Mesodermal cell (in vitro differentiated cells): ENCODE results near the gene ELMO3.

Experiments used
- H3K27ac ChIP-seq: 2 replicates; pipeline ENCODE4 v1.7.0; 2013; ENCODE audit warnings: mild to moderate bottlenecking, low read depth, low read length, moderate library complexity; ENCODE audit not compliant: severe bottlenecking
- H3K36me3 ChIP-seq: 2 replicates; pipeline ENCODE4 v1.7.1; 2013; ENCODE audit warnings: mild to moderate bottlenecking, low read length, moderate library complexity; ENCODE audit not compliant: control insufficient read depth, insufficient read depth
- H3K4me1 ChIP-seq: one replicate; pipeline ENCODE4 v1.7.1; 2013; ENCODE audit warnings: mild to moderate bottlenecking, low read length; ENCODE audit not compliant: insufficient read depth, control insufficient read depth, poor library complexity, severe bottlenecking
- H3K4me3 ChIP-seq: 2 replicates; pipeline ENCODE4 v1.7.0; 2013; ENCODE audit warnings: low read length, control low read depth, mild to moderate bottlenecking; ENCODE audit not compliant: insufficient read depth, poor library complexity, severe bottlenecking; ENCODE audit errors: extremely low read depth
- H3K9me3 ChIP-seq: 2 replicates; pipeline ENCODE4 v1.7.1; 2013; ENCODE audit warnings: mild to moderate bottlenecking, low read length, moderate library complexity; ENCODE audit not compliant: control insufficient read depth
- WGBS, 2 experiments: methylation state at CpG; one replicate each; pipeline ENCODE4 v1.1.5; 2013; ENCODE audit warnings: missing lambda C conversion rate in 2 of 2; ENCODE audit not compliant: insufficient coverage in 2 of 2; 5-methylcytosine and 5-hydroxymethylcytosine counted together

Gene ELMO3

DNA sequence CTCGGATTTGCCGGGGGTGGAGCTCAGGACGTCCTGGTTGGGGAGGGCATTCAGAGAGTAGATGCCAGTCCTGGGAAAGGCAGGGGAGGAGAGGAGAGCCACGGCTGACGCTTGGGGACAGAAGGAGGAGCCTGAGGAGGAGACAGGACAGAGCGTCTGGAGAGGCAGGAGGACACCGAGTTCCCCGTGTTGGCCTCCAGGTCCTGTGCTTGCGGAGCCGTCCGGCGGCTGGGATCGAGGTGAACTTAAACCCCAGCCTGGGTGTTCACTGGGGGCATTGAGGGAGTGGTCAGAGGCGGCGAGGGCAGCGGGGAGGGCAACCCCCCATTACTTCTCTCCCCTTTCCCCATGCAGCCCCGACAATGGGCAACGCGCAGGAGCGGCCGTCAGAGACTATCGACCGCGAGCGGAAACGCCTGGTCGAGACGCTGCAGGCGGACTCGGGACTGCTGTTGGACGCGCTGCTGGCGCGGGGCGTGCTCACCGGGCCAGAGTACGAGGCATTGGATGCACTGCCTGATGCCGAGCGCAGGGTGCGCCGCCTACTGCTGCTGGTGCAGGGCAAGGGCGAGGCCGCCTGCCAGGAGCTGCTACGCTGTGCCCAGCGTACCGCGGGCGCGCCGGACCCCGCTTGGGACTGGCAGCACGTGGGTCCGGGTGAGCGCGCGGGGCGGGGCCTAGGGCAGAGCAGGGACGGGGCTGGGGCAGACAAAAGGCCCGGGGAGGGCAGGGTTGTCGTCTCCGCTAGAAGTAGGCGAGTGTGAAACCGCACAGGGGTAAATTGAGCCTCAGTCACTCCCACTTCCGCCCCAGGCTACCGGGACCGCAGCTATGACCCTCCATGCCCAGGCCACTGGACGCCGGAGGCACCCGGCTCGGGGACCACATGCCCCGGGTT lies 24.9 kb upstream of the ELMO3 start:
- 3 to 4% methylated on average over 59 to 61 of the region's 71 CpGs for WGBS, 2 experiments
- peak overlapping the region; percentile 29 for H3K4me3 ChIP-seq
- no peak overlapping the region for H3K27ac ChIP-seq
- H3K9me3 ChIP-seq, result no peaks in the 10 kb centered on the region
- peaks cover 12% of the 10 kb centered on the region for H3K36me3 ChIP-seq
- H3K4me1 ChIP-seq, result peaks cover 20% of the 10 kb centered on the region

DNA sequence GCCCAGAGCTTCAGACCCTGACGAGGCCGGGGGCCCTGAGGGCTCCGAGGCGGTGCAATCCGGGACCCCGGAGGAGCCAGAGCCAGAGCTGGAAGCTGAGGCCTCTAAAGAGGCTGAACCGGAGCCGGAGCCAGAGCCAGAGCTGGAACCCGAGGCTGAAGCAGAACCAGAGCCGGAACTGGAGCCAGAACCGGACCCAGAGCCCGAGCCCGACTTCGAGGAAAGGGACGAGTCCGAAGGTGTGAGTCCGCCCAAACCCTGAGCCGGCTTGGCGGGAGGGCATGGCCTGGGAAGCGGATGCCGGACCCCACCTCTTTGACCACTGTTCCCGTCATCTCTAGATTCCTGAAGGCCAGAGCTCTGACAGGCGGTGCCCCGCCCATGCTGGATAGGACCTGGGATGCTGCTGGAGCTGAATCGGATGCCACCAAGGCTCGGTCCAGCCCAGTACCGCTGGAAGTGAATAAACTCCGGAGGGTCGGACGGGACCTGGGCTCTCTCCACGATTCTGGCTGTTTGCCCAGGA lies 24.2 kb upstream of the ELMO3 start:
- H3K36me3 ChIP-seq, result peaks cover 18% of the 10 kb centered on the region
- peak overlapping the region; percentile 29 for H3K4me3 ChIP-seq
- H3K9me3 ChIP-seq, result no peaks in the 10 kb centered on the region
- no peak overlapping the region for H3K27ac ChIP-seq
- peaks cover 17% of the 10 kb centered on the region for H3K4me1 ChIP-seq
- 76 to 79% methylated on average over 22 to 31 of the region's 31 CpGs for WGBS, 2 experiments

DNA sequence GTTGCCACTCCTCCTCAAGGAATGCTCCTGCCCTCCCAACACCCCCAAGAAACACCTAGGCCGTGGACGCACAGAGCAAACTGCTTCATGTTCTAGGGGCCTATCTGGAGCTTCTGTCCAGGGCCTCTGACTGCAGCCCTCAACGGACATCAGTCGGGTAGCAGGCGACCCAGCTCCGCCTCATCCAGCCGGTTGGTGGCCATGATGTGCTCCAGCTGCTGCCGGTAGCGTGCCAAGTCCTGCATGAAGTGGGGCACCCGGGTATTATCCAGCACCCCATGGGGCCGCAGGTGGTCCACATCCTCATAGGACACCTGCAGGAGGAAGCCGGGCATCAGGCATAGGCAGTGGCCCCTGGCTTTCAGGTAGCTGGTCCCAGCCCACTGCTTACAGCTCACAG lies 22.3 kb upstream of the ELMO3 start:
- H3K9me3 ChIP-seq, result no peaks in the 10 kb centered on the region
- no peak overlapping the region for H3K4me3 ChIP-seq
- WGBS, 2 experiments, result 95 to 96% methylated on average over 12 of the region's 12 CpGs
- peaks cover 10% of the 10 kb centered on the region for H3K4me1 ChIP-seq
- no peak overlapping the region for H3K27ac ChIP-seq
- H3K36me3 ChIP-seq, result peaks cover 31% of the 10 kb centered on the region

DNA sequence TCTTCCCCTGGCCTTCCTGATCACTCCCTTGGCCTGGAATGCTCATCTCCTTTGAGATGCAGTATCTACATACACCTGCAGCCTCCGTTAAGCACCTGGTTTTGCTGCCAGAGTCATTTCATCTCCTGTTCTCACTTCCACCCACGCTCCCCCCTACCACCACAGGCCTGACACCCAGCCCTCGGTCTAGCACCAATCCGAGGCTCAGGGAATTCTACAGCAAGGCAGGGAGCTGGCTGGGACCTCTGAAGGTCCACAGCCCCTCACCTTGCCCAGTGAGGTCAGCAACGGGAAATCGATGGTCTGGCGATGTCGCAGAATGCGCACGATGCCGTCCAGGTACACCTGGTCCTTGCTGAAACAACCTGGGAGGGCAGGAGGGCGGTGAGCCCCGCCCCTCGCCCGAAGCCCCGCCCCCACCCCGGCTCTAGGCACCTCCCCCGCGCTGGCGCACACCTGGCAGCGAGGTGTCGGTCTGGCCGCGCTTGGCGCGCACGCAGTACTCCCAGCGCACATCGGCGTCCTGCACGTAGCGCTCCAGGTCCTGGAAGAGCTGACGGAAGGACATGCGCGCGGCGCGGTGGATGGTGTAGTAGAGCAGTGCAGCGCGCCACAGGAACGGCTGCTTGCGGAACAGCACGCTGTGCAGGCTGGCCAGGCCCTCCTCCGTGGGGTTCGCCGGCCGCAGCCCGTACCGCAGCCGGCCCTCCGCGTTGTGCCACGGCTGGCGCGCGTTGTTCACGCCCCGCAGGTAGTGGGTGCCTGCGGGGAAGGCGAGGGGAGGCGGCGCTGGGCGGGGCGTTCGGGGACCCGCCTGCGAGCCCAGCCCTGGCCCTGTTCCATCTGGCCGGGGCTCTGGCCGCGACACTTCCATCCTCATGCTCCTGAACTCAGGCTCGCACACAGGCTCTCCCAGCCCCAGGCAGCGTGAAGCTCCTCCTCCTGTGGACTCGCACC lies 20.9 kb upstream of the ELMO3 start:
- peaks cover 10% of the 10 kb centered on the region for H3K4me1 ChIP-seq
- peaks cover 31% of the 10 kb centered on the region for H3K36me3 ChIP-seq
- no peaks in the 10 kb centered on the region for H3K9me3 ChIP-seq
- H3K4me3 ChIP-seq, result peak overlapping the region; percentile 18
- 7 to 14% methylated on average over 58 to 60 of the region's 73 CpGs for WGBS, 2 experiments
- H3K27ac ChIP-seq, result no peak overlapping the region

DNA sequence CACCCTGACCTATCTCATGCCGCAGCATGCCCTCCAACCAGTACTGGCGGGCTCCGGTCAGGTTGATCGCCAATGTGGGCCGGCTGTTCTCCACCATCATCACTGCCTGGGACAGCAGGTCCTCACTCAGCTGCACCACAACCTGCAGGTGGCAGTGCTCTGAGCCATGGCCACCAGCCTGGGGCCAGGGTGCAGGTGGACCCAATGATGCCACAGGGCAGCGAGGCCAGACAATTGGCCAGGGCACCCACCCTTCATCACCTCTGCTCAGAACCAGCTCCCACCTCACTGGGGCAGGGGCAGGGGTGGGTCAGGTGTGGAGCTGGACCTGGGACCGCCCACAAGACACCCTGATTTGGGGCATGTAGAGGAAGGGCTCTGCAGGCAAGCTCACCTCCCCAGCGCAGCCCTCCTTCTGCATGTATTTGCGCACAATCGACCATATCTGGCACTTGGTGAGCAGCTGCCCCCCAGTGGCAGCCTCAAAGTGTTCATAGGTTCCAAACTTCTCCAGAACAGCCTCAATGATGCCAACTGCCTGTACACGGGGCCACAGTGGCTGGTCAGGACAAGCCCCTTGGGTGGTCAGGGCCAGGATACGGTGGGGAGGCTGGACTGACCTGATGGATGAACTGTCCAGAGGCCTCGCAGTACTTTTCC lies 19.4 kb upstream of the ELMO3 start:
- Histone ChIP-seq H3K36me3 (peaks cover 31% of the 10 kb centered on the region), H3K27ac (no peak overlapping the region), H3K4me1 (peaks cover 4% of the 10 kb centered on the region), H3K4me3 (no peak overlapping the region), H3K9me3 (no peaks in the 10 kb centered on the region)
- WGBS, 2 experiments, result 95 to 97% methylated on average over 10 to 11 of the region's 13 CpGs

DNA sequence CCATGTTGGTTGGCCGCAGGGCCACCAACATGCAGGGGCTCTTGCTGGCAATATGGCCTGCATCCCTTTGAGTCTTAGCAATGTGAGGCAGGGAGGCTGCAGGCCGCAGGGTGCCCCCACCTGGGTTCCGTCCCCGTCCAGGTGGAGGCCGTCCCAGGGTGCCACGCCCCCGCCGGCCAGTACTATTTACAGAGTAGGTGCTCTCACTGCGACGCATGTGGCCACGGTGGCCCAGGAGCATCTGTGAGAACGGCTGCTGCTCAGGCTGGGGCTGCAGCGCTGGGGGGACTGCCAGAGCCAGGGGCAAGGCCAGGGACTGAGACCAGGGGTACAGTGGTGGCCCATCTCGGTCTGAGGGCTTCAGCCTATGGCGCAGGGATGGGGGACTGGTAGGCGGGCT lies 18.8 kb upstream of the ELMO3 start:
- H3K36me3 ChIP-seq, result peaks cover 28% of the 10 kb centered on the region
- 93 to 97% methylated on average over 15 of the region's 16 CpGs for WGBS, 2 experiments
- no peak overlapping the region for H3K4me3 ChIP-seq
- no peak overlapping the region for H3K27ac ChIP-seq
- H3K4me1 ChIP-seq, result peaks cover 3% of the 10 kb centered on the region
- H3K9me3 ChIP-seq, result no peaks in the 10 kb centered on the region

DNA sequence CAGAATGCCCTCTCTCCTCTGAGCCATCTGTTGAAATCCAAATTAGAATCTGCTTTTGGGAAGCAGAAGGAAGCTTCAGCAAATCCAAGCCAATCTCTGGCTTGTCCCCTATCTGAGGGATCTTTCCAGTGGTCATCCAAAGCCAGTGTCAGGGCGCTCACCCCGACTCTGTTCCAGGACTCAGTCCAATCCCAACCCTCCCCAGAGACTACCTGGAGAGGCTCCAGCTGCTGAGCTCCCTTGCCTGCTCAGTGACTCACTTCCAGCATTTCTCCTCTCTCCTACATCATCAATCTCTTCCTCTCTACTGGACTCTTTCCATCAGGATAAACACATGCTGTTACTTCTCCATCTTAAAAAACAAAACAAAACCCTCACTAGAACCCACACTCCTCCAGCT lies 17.6 kb upstream of the ELMO3 start:
- 89 to 94% methylated on average over 2 of the region's 2 CpGs for WGBS, 2 experiments

DNA sequence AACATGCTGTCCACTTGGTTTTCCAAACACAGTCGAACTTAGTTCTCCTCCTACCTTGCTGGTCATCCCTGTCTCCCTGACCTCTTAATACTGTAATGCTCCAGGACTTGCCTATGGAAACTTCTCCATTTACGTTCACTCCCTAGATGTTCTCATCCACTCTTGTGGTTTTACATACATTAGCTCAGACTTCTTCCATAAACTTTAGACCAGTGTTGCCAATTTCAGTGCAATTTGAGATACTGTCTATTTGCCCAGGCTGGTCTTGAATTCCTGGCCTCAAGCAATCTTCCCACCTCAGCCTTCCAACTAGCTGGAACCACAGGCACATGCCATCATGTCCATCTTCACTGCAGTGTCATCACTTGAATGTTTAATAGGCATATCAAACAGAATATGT lies 16.6 kb upstream of the ELMO3 start:
- 86 to 93% methylated on average over 2 of the region's 2 CpGs for WGBS, 2 experiments
- Histone ChIP-seq H3K27ac (no peak overlapping the region), H3K4me3 (peak overlapping the region; percentile 61), H3K4me1 (peaks cover 21% of the 10 kb centered on the region), H3K9me3 (no peaks in the 10 kb centered on the region), H3K36me3 (peaks cover 19% of the 10 kb centered on the region)

More for the DNA sequence above, 17.6 kb upstream of the ELMO3 start:
- H3K4me3 ChIP-seq, result no peak overlapping the region
- peaks cover 12% of the 10 kb centered on the region for H3K4me1 ChIP-seq
- no peak overlapping the region for H3K27ac ChIP-seq
- H3K36me3 ChIP-seq, result peaks cover 20% of the 10 kb centered on the region
- H3K9me3 ChIP-seq, result no peaks in the 10 kb centered on the region

DNA sequence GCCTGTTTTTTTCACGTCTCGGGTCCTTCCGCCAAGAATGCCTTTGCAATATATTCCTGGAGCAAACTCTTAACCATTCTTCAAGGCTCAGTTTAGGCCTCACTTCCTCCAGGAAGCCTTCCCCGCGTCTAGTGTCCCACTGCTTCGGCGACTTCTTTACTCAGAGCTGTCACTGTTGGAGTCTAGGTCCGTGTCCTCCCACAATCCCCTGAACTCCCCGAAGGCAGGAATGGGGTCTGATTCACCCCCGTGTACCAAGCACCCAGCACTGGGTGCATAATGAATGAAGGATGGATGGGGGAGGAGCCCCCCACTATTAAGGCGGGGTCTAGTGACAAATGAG lies 15.7 kb upstream of the ELMO3 start:
- Histone ChIP-seq H3K9me3 (no peaks in the 10 kb centered on the region), H3K4me3 (peak overlapping the region; percentile 61), H3K4me1 (peaks cover 25% of the 10 kb centered on the region), H3K36me3 (peaks cover 19% of the 10 kb centered on the region), H3K27ac (peak overlapping the region; percentile 98)
- 11 to 18% methylated on average over 8 to 9 of the region's 11 CpGs for WGBS, 2 experiments
